Measurements from ENCODE around the gene TLR2.

Gene TLR2

DNA sequence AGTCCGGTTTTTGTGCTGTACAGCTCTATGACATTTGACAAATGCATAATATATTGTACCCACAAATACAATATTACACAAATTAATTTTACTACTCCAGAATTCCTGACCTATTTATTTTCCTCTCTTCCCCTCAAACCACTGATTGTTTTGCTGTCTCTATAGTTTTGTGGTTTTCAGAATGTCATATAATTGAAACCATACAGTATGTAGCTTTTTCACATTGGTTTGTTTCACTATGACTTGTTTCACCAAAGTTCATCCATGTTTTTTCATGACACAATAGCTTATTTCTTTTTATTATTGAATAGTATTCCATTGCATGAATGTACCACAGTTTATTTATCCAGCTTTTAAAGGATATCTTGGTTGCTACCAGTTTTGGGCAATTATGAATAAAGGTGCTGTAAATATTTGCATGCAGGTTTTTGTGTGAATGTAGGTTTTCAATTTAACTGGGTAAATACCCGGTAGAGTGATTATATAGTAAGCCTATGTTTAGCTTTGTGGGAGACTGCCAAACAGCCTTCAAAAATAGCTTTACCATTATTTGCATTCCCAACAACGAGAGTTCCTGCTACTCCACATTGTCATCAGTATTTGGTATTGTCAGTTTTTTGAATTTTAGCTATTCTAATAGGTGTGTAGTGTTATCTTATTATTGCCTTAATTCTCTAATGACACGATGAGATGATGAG lies 49.8 kb downstream of the TLR2 start:
- H3K4me1 Mint-ChIP-seq (ENCODE audit: low read depth): peaks cover 8% of the 10 kb centered on the region
- no peak overlapping the region for H3K27ac Mint-ChIP-seq
- H3K36me3 Mint-ChIP-seq (ENCODE audit: low read depth): no peaks in the 10 kb centered on the region
- H3K4me3 Mint-ChIP-seq: no peak overlapping the region
- H3K27me3 Mint-ChIP-seq (ENCODE audit: low read depth): peaks cover 53% of the 10 kb centered on the region
- H3K9me3 Mint-ChIP-seq: no peaks in the 10 kb centered on the region

DNA sequence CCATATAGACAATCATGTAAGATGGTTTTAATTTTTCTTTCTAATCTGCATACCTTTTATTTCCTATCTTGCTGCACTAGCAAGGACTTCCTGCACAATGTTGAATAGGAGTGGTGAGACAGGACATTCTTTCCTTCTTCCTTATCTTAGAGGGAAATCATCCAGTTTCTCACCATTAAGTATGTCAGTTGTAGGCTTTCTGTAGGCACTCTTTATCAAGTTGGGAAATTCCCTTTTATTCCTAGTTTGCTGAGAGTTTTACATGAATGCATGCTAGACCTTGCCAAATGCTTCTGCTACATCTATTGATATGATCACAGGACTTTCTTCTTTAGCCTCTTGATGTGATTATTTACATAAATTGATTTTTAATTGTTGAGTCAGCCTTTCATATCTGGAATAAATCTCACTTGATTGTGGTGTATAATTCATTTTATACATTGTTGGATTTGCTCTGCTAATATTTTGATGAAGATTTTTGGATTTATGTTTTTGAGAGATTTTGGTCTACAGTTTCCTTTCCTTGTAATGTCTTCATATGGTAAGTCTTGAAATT lies 51.9 kb downstream of the TLR2 start:
- peaks cover 7% of the 10 kb centered on the region for H3K4me1 Mint-ChIP-seq (ENCODE audit: low read depth)
- no peak overlapping the region for H3K4me3 Mint-ChIP-seq
- peaks cover 6% of the 10 kb centered on the region for H3K9me3 Mint-ChIP-seq
- no peak overlapping the region for H3K27ac Mint-ChIP-seq
- peaks cover 2% of the 10 kb centered on the region for H3K36me3 Mint-ChIP-seq (ENCODE audit: low read depth)
- peaks cover 51% of the 10 kb centered on the region for H3K27me3 Mint-ChIP-seq (ENCODE audit: low read depth)

DNA sequence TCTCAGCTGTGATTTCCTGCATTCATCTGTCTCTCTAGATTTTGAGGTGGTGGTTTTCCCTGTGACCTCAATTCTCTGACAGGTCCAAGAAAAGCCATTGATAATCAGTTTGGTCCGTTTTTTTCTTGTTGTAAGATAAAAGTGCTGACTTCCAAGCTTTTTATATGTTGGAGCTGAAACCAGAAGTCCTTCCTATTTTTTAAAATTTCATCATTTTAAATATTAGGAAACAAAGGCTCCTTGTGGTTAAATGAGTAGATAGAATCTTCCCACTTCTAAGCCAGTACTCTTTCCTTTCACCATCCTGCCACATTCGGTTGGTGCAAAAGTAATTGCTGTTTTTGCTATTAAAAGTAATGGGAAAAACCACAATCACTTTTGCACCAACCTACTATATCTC lies 57.5 kb downstream of the TLR2 start:
- Mint-ChIP-seq H3K4me1 (ENCODE audit: low read depth) (no peaks in the 10 kb centered on the region), H3K27ac (no peak overlapping the region)

DNA sequence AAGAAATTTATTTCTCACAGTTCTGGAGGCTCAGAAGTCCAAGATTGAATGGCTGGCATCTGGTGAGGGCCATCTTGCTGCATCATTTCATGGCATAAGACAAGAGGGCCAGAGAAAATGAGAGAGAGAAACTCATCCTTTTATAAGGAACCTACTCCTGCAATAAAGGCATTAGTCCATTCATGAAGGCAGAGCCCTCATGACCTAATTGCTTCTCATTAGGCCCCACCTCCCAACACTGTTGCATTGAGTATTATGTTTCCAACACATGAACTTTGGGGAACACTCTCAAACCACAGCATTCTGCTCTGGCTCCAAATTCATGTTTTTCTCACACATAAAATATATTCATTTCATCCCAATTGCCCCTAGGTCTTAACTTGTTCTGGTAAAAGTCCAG lies 61.6 kb downstream of the TLR2 start:
- no peak overlapping the region for H3K27ac Mint-ChIP-seq
- H3K36me3 Mint-ChIP-seq (ENCODE audit: low read depth): peaks cover under 1% of the 10 kb centered on the region
- peaks cover 9% of the 10 kb centered on the region for H3K9me3 Mint-ChIP-seq
- no peak overlapping the region for H3K4me3 Mint-ChIP-seq
- H3K4me1 Mint-ChIP-seq (ENCODE audit: low read depth): peaks cover 3% of the 10 kb centered on the region
- H3K27me3 Mint-ChIP-seq (ENCODE audit: low read depth): peaks cover 10% of the 10 kb centered on the region

More for the DNA sequence above, 57.5 kb downstream of the TLR2 start:
- Mint-ChIP-seq H3K27me3 (ENCODE audit: low read depth) (peaks cover 21% of the 10 kb centered on the region), H3K36me3 (ENCODE audit: low read depth) (peaks cover 2% of the 10 kb centered on the region), H3K4me3 (no peak overlapping the region), H3K9me3 (peaks cover 12% of the 10 kb centered on the region)

DNA sequence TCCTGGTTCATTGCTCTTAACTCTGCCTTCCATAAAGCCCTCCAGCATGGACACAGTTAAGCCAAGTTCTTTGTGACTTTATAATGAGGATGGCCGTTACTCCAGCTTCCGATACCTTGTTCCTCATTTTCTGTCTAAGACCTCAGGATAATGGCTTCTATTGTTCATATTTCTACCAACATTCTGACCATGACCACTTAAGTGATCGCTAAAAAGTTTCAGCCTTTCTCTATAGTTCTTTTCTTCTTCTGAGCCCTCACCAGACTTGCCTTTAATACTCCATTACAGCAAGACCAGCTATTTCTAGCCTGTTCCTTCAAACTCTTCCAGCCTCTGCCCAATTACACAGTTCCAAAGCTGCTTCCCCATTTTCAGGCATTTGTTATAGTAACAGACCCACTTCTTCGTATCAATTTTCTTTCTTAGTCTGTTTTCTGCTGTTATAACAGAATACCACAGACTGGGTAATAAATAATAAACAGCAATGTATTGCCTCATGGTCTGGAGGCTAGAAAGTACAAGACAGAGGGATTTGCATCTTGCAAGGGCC lies 63.4 kb downstream of the TLR2 start:
- Mint-ChIP-seq H3K4me1 (ENCODE audit: low read depth) (peaks cover 3% of the 10 kb centered on the region), H3K27ac (no peak overlapping the region), H3K27me3 (ENCODE audit: low read depth) (peaks cover 15% of the 10 kb centered on the region), H3K9me3 (no peaks in the 10 kb centered on the region), H3K4me3 (no peak overlapping the region), H3K36me3 (ENCODE audit: low read depth) (no peaks in the 10 kb centered on the region)

DNA sequence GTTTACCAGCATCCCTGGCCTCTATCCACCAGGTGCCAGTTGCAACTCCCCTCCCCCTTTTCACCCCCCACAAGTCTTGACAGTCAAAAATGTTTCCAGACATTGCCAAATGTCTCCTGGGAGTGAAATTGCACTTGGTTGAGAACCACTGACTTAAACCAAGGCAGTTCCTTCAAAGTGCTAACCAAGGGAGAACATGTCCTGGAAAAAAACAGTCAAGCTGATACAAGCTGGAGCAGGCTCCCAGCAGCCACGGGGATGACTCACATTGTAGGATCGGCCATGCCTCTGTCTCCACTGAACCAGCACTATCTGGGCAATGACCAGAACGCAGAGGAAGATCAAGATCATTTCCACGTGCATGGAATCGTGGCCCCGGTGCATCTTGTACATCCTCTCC lies 64.3 kb downstream of the TLR2 start:
- H3K27ac Mint-ChIP-seq: no peak overlapping the region
- H3K27me3 Mint-ChIP-seq (ENCODE audit: low read depth): peaks cover 15% of the 10 kb centered on the region
- H3K9me3 Mint-ChIP-seq: no peaks in the 10 kb centered on the region
- no peak overlapping the region for H3K4me3 Mint-ChIP-seq
- H3K36me3 Mint-ChIP-seq (ENCODE audit: low read depth): no peaks in the 10 kb centered on the region
- peaks cover 3% of the 10 kb centered on the region for H3K4me1 Mint-ChIP-seq (ENCODE audit: low read depth)

DNA sequence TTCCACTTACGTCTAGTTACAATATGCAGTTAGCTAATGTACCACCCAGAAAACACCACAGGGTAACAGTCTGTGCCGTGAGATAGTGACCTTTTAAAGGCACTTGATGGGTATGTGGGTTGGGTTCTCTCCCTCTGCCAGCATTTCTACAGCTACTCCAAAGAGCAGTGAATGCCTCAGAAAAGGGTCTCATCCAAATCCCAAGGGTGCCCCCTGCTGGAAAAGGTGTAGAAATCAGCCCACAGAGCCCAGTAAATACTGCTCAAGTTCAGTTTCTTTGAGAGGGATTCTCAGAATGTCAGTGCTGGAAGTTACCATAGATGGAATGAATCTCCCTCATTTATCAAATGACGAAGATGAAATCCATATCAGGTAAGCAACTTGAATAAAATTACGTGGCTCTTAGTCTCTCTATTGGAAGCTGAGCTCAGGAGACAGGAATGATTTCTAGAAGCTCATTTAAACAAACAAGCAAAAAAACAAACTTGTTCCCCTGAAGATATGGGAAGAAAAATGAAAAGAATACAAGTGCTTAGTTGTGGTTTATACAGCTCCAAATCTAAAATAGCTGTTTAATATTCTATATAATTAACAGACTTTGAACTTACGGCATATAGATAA lies 66.2 kb downstream of the TLR2 start:
- H3K36me3 Mint-ChIP-seq (ENCODE audit: low read depth): no peaks in the 10 kb centered on the region
- no peak overlapping the region for H3K27ac Mint-ChIP-seq
- no peaks in the 10 kb centered on the region for H3K9me3 Mint-ChIP-seq
- no peak overlapping the region for H3K4me3 Mint-ChIP-seq
- peaks cover 3% of the 10 kb centered on the region for H3K4me1 Mint-ChIP-seq (ENCODE audit: low read depth)
- peaks cover 19% of the 10 kb centered on the region for H3K27me3 Mint-ChIP-seq (ENCODE audit: low read depth)

DNA sequence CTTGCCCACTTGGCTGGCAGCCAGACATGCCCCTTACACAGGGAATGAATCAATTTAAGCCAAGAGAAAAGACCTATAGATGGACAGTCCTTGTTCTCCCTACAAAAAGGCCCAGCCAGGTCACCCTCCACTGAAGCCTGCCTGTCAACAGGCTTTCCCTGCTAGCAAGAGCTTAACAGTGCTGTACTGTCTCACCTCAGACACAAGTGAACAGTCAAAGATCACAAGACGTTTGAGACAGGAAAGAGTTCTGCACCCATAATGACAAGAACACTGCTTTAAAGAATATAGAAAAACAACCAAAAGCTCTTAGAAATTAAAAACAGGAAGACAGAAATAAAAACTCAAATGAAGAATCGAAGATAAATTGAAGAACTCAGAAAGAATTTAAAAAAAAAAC lies 71.1 kb downstream of the TLR2 start:
- H3K9me3 Mint-ChIP-seq: no peaks in the 10 kb centered on the region
- no peak overlapping the region for H3K4me3 Mint-ChIP-seq
- no peak overlapping the region for H3K27ac Mint-ChIP-seq
- H3K36me3 Mint-ChIP-seq (ENCODE audit: low read depth): peaks cover 2% of the 10 kb centered on the region
- H3K27me3 Mint-ChIP-seq (ENCODE audit: low read depth): peaks cover 44% of the 10 kb centered on the region
- H3K4me1 Mint-ChIP-seq (ENCODE audit: low read depth): peaks cover 4% of the 10 kb centered on the region

Measured in T-helper 1 cell treated with Interleukin-12 subunit alpha and Interleukin-12 subunit beta and Interleukin-4 antibody, amounts not matched to agents 30 μg/mL and 1 μg/mL, for 36 hours (primary cell).